ENCODE results near the gene PFDN6. TPM values are rescaled to one million over a fixed set of nuclear protein-coding genes. Genes with fewer than 3 reads are reported as not detected.

Gene PFDN6
- total and polyA plus RNA-seq, 10 of the 15 experiments (the other 5 are each of a cell fraction or from before 2014, with no cell fraction given), result 3.1 to 168 (median 82.6) TPM

- no peak for ATAC-seq
- RAD21 ChIA-PET (ENCODE audit: unreplicated experiment), result interaction anchor here (1.0 to 2.8 kb wide), 6 partner anchors 9 to 254 kb away, joined by 3 to 22 read pairs (median 5); partner anchors contain the start of gene B3GALT4
- intact Hi-C loops (cut with micrococcal nuclease; ENCODE audit: unreplicated experiment), result loop anchor here (5.0 kb wide), 1 partner anchor 100 kb away; the partner anchor contains the start of gene CUTA
- Histone ChIP-seq H3K27me3 (replicated peaks in 1 of 2; ENCODE audit: control insufficient read depth in 2 of 2, insufficient read depth in 2 of 2, low read length in 1 of 2) (no peaks in the 10 kb centered on the region), H3K36me3 (ENCODE audit: control insufficient read depth in 2 of 2, insufficient read depth in 2 of 2, low read length in 1 of 2) (peaks cover 12 to 16% of the 10 kb centered on the region in 2 experiments; a peak in 3 of 4 replicates), H3K4me3 (peak overlapping the region; percentile 38; the same call in 1 of the 2 replicates), H4K20me1 (ENCODE audit: control insufficient read depth, insufficient read depth) (0 out of 2 replicates have a peak, but pooled peaks cover 3% of the 10 kb centered on the region), H3K9ac (ENCODE audit: control insufficient read depth, insufficient read depth, low read length) (no peak overlapping the region), H3K79me2 (ENCODE audit: control insufficient read depth, insufficient read depth, low read length) (peaks cover 55% of the 10 kb centered on the region), H3K4me1 (ENCODE audit: control insufficient read depth, insufficient read depth, low read length) (peaks cover 35% of the 10 kb centered on the region), H2AFZ (ENCODE audit: control insufficient read depth, low read depth, low read length) (no peak overlapping the region), H3K9me3 (replicated peaks; ENCODE audit: control insufficient read depth, insufficient read depth, low read length) (no peaks in the 10 kb centered on the region), H3K27ac (ENCODE audit: control insufficient read depth, insufficient read depth) (no peak overlapping the region), H3K4me2 (ENCODE audit: control insufficient read depth, insufficient read depth) (peak overlapping the region; percentile 75)
- no peak for FAIRE-seq
- POLR2A ChIA-PET, result interaction anchor here (0.5 to 2.0 kb wide), 7 partner anchors 16 to 109 kb away, joined by 3 to 12 read pairs (median 7); partner anchors contain the start of genes B3GALT4, RGL2, RPS18 and VPS52
- CTCF ChIA-PET, result interaction anchor here (1.3 to 2.7 kb wide), 3 partner anchors 28 to 108 kb away, joined by 4 to 19 read pairs (median 6); partner anchors contain the start of gene RING1
- no TSS peak for BruUV-seq (replicated peaks)
- in situ Hi-C loops (cut with MboI), result no loop called here
- SMC1A ChIA-PET (ENCODE audit: uncharacterized antibody, unreplicated experiment), result interaction anchor here (1.3 to 1.5 kb wide), 2 partner anchors 28 kb away, joined by 4 to 13 read pairs; partner anchors contain the start of genes PFDN6 and WDR46
- WGBS (ENCODE audit: insufficient coverage, insufficient replicate concordance, low lambda C conversion rate, missing lambda C conversion rate), result 83% methylated on average over 18 of the region's 19 CpGs
- no peak for DNase-seq (ENCODE audit: low read depth, low spot score)
- TF ChIP-seq SMARCA5 (IDR thresholded peaks at IDR 0.05) (0 out of 2 replicates have a peak, but pooled peaks have one; percentile 20), DPF2 (IDR thresholded peaks at IDR 0.05) (no peak), USF2 (IDR thresholded peaks at IDR 0.05; ENCODE audit: borderline replicate concordance, low read depth, low read length) (no peak), CEBPZ (IDR thresholded peaks at IDR 0.05; ENCODE audit: low read depth, low read length) (no peak)
Observed at GRCh38 chr6:33316603-33317418, 27.4 kb downstream of the PFDN6 start.
